Bone marrow (tissue), 2 donors: ENCODE data around the gene COP1.
"Not testable (repeated sequence)": the region's sequence is repeated elsewhere in the genome, so short reads cannot be mapped to it uniquely, and the experiment has no call there.

Experiments used
- DNase-seq, 2 donors: peaks; one replicate each; lab custom pipeline; 2025; lab: John Stamatoyannopoulos, UW

The COP1 gene

GRCh38 chr1:176043537-176043936, 163.5 kb downstream of the COP1 start:
- DNase-seq, result no peak

DNA sequence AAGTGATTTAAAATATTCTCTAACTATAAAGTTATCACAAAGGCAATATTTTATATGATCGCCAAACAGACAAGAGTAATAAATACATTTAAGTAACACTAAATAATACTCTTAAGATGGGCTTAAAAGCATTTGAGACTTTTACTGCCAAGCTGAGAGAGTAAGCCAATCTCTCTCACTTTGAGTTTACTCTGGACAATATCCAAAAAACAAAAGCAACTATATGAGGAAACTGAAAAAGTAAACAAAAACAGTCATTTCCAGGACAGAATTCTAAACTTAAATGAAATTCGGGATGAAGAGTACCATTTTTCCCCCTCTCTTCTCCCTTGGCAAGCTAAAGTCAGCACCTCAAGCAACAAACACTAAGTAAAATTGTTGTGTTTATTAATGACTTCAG, 173.2 kb downstream of the COP1 start:
- no peak for DNase-seq

GRCh38 chr1:176033474-176033873, 173.6 kb downstream of the COP1 start:
- DNase-seq, result no peak

- DNase-seq, result no peak
Observed at GRCh38 chr1:176032040-176032645, 174.9 kb downstream of the COP1 start.

DNA sequence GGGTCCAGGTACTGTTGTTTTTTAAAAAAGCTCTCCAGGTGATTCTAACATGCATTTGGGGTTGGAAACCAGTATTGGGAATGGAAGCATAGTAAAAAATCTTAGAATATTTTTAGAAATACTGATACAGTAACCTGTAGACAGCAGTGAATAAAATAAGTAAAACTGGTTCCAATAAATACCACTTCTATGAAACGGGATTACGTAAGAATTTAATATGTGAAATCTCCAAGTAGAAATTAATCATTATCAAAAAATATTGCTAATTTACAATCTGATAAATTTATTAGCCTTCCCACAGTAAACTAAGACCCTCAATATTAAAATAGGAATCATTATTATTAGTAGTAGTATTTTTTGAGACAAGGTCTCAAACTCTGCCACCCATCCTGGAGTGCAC, 177.5 kb downstream of the COP1 start:
- no peak for DNase-seq

- DNase-seq, result no peak
Observed at GRCh38 chr1:176029155-176029554, 177.9 kb downstream of the COP1 start.

- DNase-seq, result not testable (repeated sequence)
Observed at GRCh38 chr1:176027934-176028333, 179.2 kb downstream of the COP1 start.

DNA sequence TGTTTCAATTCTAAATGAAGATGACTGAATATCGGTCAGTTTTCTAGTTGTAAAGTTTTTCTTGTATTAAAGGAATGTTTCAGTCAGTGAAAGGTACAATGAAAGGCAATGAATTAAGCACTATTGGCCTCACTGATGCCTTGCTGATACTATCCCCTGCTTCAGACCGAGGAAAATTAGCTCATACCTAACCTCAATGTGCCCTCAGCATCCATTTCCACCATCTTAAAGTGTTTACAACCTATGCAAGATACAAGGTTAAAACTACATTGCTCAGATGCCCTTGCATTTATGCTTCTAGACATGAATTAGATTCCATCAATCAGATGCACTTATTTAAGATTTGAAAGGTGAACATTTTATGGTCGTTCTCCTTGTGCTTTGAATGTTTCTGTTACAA, 184.5 kb downstream of the COP1 start:
- DNase-seq, result no peak

- no peak for DNase-seq
Observed at GRCh38 chr1:176017722-176018121, 189.4 kb downstream of the COP1 start.

- DNase-seq, result no peak
Observed at GRCh38 chr1:176009951-176010350, 197.1 kb downstream of the COP1 start.

- not testable (repeated sequence) for DNase-seq
Observed at GRCh38 chr1:176007756-176008389, 199.2 kb downstream of the COP1 start.

GRCh38 chr1:175994660-175995059, 212.4 kb downstream of the COP1 start:
- DNase-seq, result not testable (repeated sequence)

GRCh38 chr1:175992825-175993224, 214.3 kb downstream of the COP1 start:
- not testable (repeated sequence) for DNase-seq

DNA sequence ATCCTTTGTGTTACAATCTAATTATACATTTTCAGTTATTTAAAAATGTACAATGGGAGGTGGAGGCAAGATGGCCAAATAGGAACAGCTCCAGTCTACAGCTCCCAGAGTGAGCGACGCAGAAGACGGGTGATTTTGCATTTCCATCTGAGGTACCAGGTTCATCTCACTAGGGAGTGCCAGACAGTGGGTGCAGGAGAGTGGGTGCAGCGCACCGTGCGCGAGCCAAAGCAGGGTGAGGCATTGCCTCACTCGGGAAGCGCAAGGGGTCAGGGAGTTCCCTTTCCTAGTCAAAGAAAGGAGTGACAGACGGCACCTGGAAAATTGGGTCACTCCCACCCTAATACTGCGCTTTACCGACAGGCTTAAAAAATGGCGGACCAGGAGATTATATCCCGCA, 214.9 kb downstream of the COP1 start:
- DNase-seq, result not testable (repeated sequence)

DNA sequence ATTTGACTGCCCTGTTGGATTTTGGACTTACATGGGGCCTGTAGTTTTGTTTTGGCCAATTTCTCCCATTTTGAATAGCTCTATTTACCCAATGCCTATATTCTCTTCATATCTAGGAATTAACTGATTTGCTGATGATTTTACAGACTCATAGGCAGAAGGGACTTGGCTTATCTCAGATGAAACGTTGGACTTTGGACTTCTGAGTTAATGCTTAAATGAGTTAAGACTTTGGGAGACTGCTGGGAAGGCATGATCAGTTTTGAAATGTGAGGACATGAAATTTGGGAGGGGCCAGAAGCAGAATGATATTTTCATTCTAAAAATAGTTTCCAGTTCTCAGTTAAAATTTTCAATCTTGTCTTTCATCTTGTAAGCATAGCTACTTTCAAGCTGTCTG, 222.3 kb downstream of the COP1 start:
- no peak for DNase-seq

- DNase-seq, result no peak
Observed at GRCh38 chr1:175984057-175984812, 222.9 kb downstream of the COP1 start.

DNA sequence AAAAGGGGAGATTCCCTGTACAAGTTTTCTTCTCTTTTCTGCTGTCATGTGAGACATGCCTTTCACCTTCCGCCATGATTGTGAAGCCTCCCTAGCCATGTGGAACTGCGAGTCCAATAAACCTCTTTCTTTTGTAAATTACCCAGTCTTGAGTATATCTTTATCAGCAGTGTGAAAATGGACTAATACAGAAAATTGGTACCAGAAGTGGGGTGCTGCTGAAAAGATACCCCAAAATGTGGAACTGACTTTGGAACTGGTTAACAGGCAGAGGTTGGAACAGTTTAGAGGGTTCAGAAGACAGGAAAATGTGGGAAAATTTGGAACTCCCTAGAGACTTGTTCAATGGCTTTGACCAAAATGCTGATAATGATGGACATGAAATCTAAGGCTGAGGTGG, 223.7 kb downstream of the COP1 start:
- DNase-seq, result not testable (repeated sequence)

- no peak for DNase-seq
Observed at GRCh38 chr1:175981128-175981527, 226.0 kb downstream of the COP1 start.

GRCh38 chr1:175978926-175979325, 228.2 kb downstream of the COP1 start:
- no peak for DNase-seq

- no peak for DNase-seq
Observed at GRCh38 chr1:175978476-175978875, 228.6 kb downstream of the COP1 start.

DNA sequence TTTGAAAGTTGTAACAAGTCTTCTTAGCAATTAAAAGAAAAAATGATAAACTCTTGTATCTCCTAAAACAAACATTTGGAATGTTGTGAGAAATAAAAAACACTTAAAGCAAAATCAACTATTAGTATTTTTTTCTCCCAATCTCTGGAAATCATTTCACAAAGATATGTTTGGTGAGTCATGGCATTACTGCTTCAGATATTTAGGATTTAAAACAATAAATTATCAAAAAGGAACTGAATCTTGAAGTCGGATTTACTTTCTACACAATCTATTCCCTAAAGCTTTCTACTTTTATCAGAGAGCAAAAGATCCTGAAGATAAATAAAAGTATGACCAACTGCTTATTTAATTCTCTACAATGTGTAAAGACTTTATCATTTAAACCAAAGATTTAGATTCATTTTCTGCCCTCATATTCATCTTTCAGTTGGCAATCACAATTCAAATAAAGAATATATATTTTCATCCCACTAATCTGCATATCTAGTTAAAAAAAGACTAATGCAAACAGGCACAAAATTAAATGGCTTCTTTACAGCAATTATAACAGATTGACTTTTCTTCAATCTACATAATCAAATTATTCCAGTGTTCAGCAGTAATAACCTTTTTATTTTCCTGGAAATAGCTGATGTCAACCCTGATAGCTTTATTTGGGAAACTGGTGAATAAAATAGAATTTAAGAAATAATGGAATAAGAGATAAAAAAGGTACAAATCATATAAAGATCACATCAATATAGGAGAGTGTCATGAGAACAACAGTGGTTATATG, 230.0 kb downstream of the COP1 start:
- DNase-seq, result no peak

DNA sequence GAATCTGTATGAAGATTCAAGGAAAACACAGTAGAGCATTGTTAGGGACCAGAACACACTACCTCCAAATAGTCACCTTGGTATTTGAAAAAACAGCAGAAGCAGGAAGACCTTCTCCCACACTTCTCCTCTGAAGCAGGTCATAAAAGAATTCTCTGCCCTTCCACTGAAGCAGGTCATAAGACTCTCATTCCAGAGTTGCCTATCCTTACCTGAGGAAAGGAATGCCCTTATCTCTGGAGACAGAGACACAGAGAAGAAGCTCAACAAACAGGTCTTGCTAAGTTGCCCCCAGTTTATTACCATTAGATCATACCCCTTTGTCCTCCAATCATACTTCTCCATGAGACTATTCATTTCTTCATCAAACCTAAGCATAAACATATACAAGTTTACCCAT, 237.9 kb downstream of the COP1 start:
- no peak for DNase-seq
